ENCODE results near the gene FGF14.

The FGF14 gene

DNA sequence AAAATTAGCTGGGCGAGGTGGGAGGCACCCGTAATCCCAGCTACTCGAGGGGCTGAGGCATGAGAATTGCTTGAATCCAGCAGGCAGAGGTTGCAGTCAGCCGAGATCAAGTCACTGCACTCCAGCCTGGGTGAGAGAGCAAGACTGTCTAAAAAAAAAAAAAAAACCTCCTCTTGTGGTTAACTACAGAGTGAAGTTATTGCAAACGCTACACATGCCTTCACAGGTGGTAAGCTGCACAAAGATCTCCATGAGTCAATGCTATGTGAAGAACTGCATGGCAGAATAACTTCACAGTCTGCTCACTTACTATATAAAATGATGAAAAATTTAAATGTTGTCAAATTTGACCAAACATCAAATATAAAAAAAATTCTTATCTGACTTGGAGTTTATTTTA, 436.8 kb downstream of the FGF14 start:
- H3K4me3 ChIP-seq (ENCODE audit: low read depth, low read length) = no peak overlapping the region
- TF ChIP-seq, protein P1, sequence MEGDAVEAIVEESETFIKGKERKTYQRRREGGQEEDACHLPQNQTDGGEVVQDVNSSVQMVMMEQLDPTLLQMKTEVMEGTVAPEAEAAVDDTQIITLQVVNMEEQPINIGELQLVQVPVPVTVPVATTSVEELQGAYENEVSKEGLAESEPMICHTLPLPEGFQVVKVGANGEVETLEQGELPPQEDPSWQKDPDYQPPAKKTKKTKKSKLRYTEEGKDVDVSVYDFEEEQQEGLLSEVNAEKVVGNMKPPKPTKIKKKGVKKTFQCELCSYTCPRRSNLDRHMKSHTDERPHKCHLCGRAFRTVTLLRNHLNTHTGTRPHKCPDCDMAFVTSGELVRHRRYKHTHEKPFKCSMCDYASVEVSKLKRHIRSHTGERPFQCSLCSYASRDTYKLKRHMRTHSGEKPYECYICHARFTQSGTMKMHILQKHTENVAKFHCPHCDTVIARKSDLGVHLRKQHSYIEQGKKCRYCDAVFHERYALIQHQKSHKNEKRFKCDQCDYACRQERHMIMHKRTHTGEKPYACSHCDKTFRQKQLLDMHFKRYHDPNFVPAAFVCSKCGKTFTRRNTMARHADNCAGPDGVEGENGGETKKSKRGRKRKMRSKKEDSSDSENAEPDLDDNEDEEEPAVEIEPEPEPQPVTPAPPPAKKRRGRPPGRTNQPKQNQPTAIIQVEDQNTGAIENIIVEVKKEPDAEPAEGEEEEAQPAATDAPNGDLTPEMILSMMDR (IDR thresholded peaks at IDR 0.05; ENCODE audit: borderline replicate concordance, insufficient read depth, low read depth, low read length) = no peak

DNA sequence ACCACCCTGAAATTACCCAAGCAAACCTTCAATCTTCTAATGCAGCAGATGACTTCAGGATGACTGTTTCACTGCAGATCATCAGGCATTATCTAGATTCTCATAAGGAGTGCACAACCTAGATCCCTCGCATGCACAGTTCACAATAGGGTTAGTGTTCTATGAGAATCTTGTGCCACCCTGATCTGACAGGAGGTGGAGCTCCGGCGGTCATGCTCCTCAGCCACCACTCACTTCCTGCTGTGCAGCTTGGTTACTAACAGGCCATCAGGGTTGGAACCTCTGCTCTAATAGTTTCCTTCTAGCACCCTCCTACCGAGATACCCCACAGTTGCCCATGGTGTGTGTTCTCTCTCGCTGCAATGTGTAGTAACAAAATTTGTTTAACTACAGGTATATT, 442.8 kb downstream of the FGF14 start:
- TF ChIP-seq, protein P1 (IDR thresholded peaks at IDR 0.05; ENCODE audit: borderline replicate concordance, insufficient read depth, low read depth, low read length) = no peak

DNA sequence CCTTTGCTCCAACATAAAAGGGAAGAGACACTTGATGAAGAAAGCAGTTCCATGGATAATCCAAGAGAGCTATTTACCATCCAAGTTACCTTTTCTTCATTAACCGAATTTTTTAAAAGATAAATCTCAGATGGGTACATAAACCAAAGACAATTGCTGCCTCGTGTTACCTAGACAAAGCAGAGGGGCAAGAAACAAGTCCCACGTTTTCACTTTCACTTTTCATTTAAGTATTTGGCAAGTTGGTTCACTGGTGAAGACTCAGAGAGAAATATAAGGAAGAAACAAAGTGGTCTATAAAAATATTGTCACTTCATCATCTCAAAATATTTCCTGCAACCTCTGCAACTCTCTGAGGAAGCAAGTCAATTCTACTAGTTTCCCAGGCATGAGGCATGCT, 446.1 kb downstream of the FGF14 start:
- TF ChIP-seq, protein P1 (IDR thresholded peaks at IDR 0.05; ENCODE audit: borderline replicate concordance, insufficient read depth, low read depth, low read length) = no peak
- H3K4me3 ChIP-seq (ENCODE audit: low read depth, low read length) = no peak overlapping the region

More for the DNA sequence above, 442.8 kb downstream of the FGF14 start:
- no peak overlapping the region for H3K4me3 ChIP-seq (ENCODE audit: low read depth, low read length)

DNA sequence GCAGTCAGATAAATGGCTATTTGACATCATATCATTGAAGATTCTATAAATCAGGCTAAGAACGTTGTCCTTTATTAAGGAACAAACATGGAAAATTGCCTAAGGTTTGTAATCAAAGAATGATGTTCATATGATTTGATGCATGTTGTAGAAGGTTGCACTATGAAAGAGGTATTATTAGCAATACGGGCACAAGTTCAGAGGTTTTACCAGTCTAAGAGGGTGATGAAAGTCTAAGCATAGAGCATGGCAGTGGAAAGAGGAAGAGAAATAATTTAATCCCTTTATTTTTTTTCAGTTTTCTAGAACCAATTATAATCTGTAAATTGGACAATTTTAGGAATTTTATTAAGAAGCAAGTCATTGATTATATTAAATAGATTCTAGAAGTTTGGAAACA, 450.7 kb downstream of the FGF14 start:
- H3K4me3 ChIP-seq (ENCODE audit: low read depth, low read length) = no peak overlapping the region
- TF ChIP-seq, protein P1 (IDR thresholded peaks at IDR 0.05; ENCODE audit: borderline replicate concordance, insufficient read depth, low read depth, low read length) = no peak

DNA sequence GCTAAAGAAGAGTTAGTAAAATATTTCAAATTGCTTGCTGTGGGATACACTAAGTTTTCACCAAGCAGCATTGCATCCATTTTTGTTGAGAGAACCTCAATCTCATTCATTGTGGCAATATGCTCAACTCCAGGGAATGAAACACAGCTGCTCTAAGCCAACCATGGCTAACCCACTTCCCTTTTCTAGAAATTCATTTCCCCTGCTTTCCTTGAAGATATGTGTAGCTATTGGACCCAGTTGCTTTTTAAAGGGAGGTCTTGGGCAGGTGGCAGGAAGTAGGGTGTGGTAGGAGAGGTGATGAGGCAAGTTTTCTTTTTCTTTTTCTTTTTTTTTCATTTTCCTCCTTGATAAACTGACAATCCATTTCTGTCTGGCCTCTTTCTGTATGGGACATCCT, 452.2 kb downstream of the FGF14 start:
- TF ChIP-seq, protein P1 (IDR thresholded peaks at IDR 0.05; ENCODE audit: borderline replicate concordance, insufficient read depth, low read depth, low read length) = no peak
- no peak overlapping the region for H3K4me3 ChIP-seq (ENCODE audit: low read depth, low read length)

DNA sequence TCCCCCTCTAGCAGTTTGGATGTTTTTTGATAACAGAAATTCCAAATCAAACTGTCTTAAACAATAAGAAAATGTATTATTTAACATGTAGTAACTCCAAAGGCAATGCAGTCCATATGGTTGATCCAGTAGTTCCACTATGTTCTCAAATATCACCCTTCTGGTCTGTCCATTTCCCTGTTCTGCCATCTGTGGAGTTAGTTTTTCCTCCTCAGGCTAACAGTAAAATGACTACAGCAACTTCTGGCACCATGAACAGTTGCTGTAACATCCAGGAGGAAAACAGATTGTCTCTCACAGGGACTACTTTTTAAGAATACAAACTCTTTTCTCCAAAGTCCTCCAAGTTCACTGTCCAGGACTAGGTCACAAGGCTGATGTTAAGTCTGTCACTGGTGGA, 455.4 kb downstream of the FGF14 start:
- no peak overlapping the region for H3K4me3 ChIP-seq (ENCODE audit: low read depth, low read length)
- TF ChIP-seq, protein P1 (IDR thresholded peaks at IDR 0.05; ENCODE audit: borderline replicate concordance, insufficient read depth, low read depth, low read length) = no peak

DNA sequence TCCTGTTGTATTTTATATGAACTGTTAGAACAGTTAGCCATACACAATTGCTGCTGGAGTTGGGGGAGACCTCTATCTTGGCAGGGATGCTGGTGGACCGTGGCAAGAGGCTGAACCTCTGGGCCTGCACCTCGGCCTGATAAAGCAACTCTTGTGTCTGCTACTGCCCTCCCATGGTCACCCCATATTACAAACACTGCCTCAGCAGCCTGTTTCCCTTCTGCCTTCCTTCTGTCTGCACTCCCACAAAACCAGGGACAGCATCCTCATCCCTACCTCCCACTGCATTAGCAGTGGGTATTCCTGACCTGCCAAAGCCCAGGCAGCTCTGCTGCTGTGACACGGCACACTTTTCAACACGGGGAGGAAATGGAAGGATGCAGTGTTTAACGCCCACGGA, 456.4 kb downstream of the FGF14 start:
- no peak overlapping the region for H3K4me3 ChIP-seq (ENCODE audit: low read depth, low read length)
- TF ChIP-seq, protein P1 (IDR thresholded peaks at IDR 0.05; ENCODE audit: borderline replicate concordance, insufficient read depth, low read depth, low read length) = no peak

All from GM12875 (cell line).